ENCODE measurements around the gene CR1.
"Not testable (repeated sequence)": the region's sequence is repeated elsewhere in the genome, so short reads cannot be mapped to it uniquely, and the experiment has no call there.

The CR1 gene

DNA sequence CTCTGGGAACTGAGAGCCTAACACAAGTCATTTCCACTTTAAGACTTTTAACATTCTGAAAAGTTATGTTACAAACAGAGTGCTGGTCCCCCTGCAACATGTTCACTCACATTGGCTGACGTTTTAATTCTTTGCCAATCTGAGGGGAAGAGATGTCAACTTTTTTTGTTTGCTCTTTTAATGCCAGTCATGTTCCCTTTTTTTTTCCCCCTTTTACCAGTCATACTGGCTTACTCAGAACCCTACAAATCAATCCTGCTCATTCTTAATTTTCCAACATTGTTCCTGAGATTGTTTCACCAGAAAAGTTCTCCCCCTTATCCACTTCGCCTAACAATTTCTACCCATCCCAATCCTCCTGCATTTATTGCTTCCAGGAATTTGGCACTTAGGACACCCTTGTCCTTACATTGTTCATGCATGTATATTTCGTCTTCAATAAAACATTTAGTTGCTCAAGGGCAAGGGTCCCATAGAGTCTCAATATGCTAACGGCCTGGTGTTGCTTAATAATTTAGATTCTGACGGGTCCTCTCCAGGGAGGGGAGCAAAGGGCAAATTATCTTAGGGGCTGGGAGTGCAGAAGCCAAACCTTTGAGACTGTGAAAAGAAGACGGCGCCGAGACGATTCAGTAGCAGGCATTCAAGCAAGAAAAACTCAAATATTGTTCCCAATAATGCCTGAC is 148.4 kb downstream of the CR1 start:
- DNase-seq (ENCODE audit: low read depth, low spot score): no peak

- DNase-seq (ENCODE audit: low read depth, low spot score): peak; percentile 96
Measured at GRCh38 chr1:207644852-207645634, 149.1 kb downstream of the CR1 start, which contains the start of gene CR1L. Gene CR1L (plus strand): TSS chr1:207645133. CDS start chr1:207645234, 101 bp downstream.

DNA sequence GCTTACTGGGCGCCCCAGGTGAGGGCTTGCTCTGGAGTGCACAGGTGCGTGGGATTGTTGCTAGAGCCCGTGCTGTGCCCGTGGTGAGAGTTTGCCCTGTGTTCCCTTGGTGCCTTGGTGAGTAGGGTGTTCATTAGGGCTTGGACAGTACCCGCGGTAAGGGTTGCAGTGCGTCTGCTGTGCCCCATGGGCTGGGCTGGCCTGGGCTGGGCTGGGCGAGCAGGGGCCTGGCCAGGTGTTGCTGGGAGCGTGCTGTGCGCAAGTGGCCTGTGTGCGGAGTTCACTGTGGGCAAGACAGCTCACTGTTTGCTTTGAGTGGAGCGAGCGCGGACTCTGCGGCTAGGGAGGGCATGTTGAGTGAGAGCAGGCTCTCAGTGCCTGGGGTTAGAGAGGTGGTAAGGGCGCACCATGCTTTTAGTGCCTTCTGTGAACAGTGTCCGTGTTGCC is 149.7 kb downstream of the CR1 start:
- peak; percentile 60 for DNase-seq (ENCODE audit: low read depth, low spot score)

DNA sequence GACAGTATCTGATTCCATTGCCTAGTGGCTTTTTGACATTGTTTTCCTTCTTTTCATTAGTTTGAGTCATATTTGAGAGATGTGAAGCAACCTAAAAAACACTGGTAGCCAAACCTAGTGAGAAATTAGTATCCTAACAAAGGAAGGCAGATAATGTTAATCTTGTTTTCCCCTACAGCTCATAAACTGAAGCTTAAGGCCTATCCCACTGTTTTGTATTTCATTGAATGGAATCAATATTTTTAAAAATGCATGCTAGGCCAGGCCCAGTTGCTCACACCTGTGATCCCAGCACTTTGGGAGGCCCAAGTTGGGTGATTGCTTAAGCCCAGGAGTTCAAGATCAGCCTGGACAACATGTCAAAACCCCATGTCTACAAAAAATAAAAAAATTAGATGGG is 150.2 kb downstream of the CR1 start:
- DNase-seq (ENCODE audit: low read depth, low spot score): no peak

- no peak for DNase-seq (ENCODE audit: low read depth, low spot score)
Measured at GRCh38 chr1:207646944-207647579, 151.1 kb downstream of the CR1 start.

DNA sequence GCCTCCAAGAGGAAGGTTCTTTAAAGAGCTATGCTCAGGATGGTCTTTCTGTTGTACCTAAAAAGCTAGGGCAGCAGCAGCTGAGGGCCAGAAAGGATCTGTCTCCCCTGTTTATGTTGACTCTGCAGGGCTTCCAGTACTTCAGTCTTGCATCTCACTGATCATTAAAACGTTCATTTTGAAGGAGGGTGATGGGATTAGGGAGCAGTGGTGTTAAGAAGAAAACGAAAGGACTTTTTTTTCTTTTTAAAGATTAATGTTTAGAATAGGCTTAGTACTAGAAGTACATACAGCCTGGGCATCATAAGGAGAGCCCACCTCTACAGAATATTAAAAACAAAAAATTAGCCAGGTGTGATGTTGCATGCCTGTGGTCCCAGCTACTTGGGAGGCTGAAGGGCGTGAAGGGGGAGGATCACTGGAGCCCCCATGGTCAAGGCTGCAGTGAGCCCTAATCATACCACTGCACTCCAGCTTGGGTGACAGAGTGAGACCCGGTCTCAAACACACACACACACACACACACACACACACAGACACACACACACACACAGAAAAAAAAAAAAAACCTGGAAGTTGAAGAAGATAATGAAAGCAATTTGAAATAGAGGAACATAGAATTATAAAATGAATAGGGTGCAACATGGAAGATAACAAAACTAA is 151.8 kb downstream of the CR1 start:
- no peak for DNase-seq (ENCODE audit: low read depth, low spot score)

DNA sequence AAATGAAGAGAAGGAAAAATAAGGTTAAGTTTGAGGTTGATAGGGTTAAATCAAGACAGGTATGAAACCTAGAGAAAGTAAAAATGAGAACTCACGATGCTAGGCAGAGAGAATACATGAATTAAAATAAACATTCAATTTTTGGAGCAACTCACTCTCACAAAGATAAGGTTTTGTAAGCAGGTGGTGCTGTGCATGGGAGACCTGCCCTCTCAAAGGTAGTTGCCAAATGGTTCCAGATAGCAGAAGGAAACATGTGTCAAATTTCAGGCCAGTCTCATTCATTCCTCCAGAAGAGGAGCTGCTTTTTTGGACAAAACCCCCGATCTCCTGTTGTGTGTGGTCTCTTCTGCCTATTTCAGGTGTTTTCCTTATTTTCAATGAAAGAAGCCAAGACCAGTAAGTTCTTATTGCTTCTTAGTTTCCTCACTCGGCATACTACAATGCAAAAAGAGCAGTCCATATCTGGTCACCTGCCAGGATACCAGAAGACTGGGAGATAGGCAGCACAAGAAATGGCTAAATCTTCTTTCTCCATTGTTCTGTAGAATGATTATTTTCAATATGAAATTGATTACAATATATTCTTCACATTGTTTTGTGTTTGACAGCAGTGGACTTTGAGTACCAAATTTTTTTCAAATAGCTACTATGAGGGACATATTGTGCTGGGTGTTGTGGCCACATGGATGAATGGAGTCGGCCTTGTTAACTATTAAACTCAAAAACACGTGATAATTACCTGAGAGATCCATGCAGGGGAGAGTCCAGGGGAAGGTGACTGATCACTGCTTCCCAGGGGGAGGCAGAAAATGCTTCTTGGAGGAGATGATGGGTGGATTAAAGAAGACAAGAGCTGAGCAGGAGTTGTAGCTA is 152.6 kb downstream of the CR1 start:
- DNase-seq (ENCODE audit: low read depth, low spot score): no peak

- no peak for DNase-seq (ENCODE audit: low read depth, low spot score)
Measured at GRCh38 chr1:207649210-207649753, 153.3 kb downstream of the CR1 start.

DNA sequence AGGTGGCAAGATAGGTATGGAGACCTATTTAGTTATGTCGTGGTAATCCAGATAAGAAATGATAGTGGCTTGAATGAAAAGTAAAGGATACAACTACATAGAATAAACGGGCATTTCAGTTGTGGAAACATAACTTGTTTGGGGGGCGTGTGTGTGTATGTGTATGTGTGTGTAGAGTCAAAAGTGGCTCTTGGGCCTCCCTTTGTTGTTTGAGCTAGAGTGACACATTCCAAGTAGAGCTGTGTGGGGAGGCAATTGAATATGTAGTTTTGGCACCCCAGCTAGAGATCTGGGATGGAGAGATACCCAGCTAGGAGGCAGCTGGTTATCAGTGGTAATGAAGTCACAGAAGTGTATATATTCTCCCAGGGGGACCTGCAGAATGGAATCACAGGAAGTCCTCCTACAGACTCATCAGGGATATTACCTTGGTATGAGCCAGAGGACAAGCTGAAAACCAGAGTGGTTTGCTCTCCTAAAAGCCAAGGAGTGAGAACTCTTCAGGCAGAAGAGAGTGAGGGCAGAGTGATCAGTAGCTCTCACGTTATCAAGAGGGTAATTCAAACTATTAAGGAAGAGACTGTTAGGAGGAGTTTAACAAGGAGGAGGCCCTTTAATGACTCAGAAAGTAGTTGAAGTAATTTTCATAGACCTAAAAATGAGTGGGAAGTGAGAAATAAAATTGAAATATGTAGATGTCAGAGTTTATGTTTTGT is 154.1 kb downstream of the CR1 start:
- no peak for DNase-seq (ENCODE audit: low read depth, low spot score)

DNA sequence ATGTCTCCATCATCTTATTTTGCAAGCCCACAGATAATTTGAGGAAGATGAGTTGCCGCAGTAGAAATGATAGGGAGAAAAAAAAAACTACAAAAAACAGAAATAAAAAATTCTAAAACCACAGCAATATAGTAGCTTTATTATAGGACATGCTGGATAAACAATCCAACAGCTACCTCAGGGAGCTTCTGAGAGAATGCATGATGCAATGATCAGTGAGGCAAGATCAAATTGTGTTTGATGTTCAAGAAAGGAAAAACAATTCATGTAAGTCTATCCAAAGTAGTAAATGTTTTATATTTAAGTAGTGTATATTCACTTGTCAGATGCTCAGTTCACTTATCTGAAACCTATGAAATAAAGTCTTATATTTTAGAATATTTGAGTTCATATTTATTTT is 155.6 kb downstream of the CR1 start:
- DNase-seq (ENCODE audit: low read depth, low spot score): no peak

GRCh38 chr1:207654320-207654719 is 158.4 kb downstream of the CR1 start:
- DNase-seq (ENCODE audit: low read depth, low spot score): no peak

- DNase-seq (ENCODE audit: low read depth, low spot score): no peak
Measured at GRCh38 chr1:207658408-207658807, 162.5 kb downstream of the CR1 start.

DNA sequence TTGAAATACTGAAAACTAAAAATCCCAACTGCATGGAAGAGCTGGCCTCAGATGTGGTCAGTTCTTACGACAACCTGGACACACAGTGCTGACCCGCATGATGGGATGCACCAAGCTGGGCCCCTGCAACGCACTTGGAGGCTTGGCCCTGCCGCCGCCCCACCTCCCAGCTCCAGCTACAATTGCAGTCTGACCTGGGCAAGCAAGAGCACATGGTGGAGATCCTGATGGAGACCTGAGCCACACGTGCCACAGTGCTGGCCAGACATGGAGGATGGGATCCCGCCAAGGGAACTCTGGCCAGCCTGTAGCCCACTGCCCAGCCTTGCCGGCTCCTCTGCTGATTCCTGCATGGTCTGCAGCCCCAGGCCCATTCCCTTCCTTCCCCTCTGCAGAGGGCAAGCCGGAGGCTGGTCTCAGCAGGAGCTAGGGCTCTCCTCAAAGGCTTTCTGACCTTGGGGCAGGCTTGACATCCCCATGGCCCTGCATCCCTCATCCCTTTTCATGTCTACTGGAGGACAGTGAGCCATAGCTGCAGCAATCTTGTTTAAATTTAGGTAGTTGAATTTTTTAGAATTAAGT is 163.0 kb downstream of the CR1 start:
- no peak for DNase-seq (ENCODE audit: low read depth, low spot score)

- DNase-seq (ENCODE audit: low read depth, low spot score): peak; percentile 29
Measured at GRCh38 chr1:207659545-207660153, 163.7 kb downstream of the CR1 start.

DNA sequence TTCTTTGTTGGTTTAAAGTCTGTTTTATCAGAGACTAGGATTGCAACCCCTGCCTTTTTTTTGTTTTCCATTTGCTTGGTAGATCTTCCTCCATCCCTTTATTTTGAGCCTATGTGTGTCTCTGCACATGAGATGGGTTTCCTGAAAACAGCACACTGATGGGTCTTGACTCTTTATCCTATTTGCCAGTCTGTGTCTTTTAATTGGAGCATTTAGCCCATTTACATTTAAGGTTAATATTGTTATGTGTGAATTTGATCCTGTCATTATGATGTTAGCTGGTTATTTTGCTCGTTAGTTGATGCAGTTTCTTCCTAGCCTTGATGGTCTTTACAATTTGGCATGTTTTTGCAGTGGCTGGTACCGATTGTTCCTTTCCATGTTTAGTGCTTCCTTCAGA is 165.5 kb downstream of the CR1 start:
- DNase-seq (ENCODE audit: low read depth, low spot score): not testable (repeated sequence)

DNA sequence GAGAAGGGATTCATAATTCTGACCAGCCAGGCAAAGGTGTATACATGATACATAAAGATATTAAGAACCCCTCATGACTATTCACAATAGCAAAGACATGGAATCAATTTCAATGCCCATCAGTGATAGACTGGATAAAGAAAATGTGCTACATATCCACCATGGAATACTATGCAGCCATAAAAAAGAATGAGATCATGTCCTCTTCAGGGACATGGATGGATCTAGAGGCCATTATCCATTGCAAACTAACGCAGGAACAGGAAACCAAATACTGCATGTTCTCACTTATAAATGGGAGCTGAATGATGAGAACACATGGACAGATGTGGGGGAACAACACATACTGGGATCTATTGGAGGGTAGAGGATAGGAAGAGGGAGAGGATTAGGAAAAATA is 170.4 kb downstream of the CR1 start:
- no peak for DNase-seq (ENCODE audit: low read depth, low spot score)

DNA sequence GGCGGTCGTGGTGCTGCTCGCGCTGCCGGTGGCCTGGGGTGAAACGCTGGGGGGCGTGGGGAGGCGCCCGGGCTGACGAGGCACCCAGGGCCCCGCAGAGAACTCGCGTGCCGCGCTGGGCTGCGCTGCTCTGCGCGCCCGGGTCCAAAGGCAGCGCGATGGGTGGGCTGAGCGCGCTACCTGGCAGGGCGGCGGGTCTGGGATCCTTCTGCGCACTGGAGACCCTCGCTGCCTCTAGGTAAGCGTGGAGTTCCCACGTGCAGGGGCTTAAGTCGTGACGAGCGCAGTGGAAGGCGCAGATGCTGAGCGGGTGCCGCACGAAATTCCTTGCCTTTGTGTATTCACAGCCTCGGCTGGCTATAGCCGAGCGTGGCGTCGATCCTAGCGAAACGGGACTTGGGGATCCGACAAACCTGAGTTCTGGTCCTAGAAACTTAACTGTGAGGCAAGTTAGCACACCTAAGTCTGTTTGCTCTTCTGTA is 173.6 kb downstream of the CR1 start:
- DNase-seq (ENCODE audit: low read depth, low spot score): no peak

- DNase-seq (ENCODE audit: low read depth, low spot score): no peak
Measured at GRCh38 chr1:207670192-207670591, 174.2 kb downstream of the CR1 start.

GRCh38 chr1:207670997-207671396 is 175.0 kb downstream of the CR1 start:
- DNase-seq (ENCODE audit: low read depth, low spot score): no peak
